ENCODE results near the gene SSX1. TPM values are rescaled to one million over a fixed set of nuclear protein-coding genes. Genes with fewer than 3 reads are reported as not detected.
"Not testable (repeated sequence)": the region's sequence is repeated elsewhere in the genome, so short reads cannot be mapped to it uniquely, and the experiment has no call there.

The SSX1 gene, protein sequence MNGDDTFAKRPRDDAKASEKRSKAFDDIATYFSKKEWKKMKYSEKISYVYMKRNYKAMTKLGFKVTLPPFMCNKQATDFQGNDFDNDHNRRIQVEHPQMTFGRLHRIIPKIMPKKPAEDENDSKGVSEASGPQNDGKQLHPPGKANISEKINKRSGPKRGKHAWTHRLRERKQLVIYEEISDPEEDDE
- total RNA-seq, result not detected

DNA sequence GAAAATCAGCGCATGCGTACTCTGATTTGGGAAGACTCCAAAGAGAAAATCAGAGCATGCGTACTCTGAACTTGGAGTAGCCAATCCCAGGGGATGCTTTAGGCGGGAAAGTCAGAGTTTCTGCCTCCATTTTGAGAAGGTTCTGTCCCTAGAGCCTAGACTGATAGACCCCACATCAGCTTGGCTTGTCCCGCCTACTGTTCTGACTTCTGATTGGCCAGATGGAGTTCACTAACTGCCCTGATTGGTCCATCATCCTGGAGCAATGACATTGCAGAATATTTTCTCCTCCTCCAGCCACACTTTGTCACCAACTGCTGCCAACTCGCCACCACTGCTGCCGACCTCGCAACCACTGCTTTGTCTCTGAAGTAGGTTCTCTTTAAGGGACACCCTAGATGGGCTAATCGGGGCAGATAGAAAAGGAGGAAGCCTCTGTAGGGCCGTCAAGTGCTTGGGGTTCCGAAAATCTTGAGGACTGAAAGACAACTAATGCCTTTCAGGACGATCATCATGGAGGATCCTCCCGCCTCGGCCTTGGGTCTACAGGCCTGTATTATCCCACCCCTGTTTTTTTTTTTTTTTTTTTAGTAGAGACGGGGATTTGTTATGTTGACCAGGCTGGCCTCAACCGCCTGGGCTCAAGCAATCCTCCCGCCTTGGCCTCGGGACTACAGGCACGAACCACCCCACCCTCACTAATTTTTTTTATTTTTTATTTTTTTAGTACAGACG, at the start of gene SSX1:
TSS of gene SSX1 (plus strand) at position 331 of the 735 bp plus-strand sequence. CDS start 1,850 bp downstream, outside the sequence.
- not testable (repeated sequence) for H3K27ac ChIP-seq; H3K4me1 ChIP-seq; H3K4me3 ChIP-seq; H3K27me3 ChIP-seq; DNase-seq (ENCODE audit: low spot score in 2 of 2); H3K36me3 ChIP-seq; H3K9me3 ChIP-seq
- WGBS, result 89% methylated on average over 20 of the region's 20 CpGs

GRCh38 chrX:48214341-48214740, 40.9 kb upstream of the SSX1 start:
- not testable (repeated sequence) for H3K27me3 ChIP-seq; DNase-seq (ENCODE audit: low spot score in 2 of 2); H3K4me3 ChIP-seq; H3K27ac ChIP-seq; H3K36me3 ChIP-seq; H3K9me3 ChIP-seq; H3K4me1 ChIP-seq
- WGBS, result 36% methylated on average over 4 of the region's 4 CpGs

- not testable (repeated sequence) for H3K9me3 ChIP-seq; H3K4me3 ChIP-seq; H3K4me1 ChIP-seq; H3K27me3 ChIP-seq; H3K36me3 ChIP-seq; H3K27ac ChIP-seq; DNase-seq (ENCODE audit: low spot score in 2 of 2)
- 87% methylated on average over 4 of the region's 4 CpGs for WGBS
Measured at GRCh38 chrX:48224196-48224595, 31.0 kb upstream of the SSX1 start.

- H3K36me3 ChIP-seq; H3K27ac ChIP-seq; H3K27me3 ChIP-seq; DNase-seq (ENCODE audit: low spot score in 2 of 2); H3K9me3 ChIP-seq; H3K4me3 ChIP-seq; H3K4me1 ChIP-seq: not testable (repeated sequence)
- WGBS, result 71% methylated on average over 6 of the region's 6 CpGs
Measured at GRCh38 chrX:48252945-48253344, 2.2 kb upstream of the SSX1 start.

GRCh38 chrX:48274365-48274764, 19.2 kb downstream of the SSX1 start:
- not testable (repeated sequence) for H3K36me3 ChIP-seq; H3K27me3 ChIP-seq; H3K4me1 ChIP-seq; H3K9me3 ChIP-seq; DNase-seq (ENCODE audit: low spot score in 2 of 2); H3K4me3 ChIP-seq; H3K27ac ChIP-seq

DNA sequence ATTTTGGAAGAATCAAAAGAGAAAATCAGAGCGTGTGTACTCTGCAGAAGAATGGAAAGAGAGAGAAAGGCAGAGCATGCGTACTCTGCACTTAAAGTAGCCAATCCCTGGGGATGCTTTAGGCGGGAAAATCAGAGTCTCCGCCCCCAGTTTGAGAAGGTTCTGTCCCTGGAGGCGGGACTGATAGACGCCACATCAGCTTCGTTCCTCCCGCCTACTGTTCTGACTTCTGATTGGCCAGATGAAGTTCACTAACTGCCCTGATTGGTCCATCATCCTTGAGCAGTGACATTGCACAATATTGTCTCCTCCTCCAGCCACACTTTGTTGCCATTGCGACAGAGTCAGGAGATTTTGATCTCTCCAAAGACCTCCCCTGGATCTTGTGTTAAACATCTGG, 23.8 kb downstream of the SSX1 start:
- H3K4me1 ChIP-seq, result no peaks in the 10 kb centered on the region
- no peak for TF ChIP-seq EP300 (IDR thresholded peaks at IDR 0.05)
- no peak for TF ChIP-seq POLR2A (IDR thresholded peaks at IDR 0.05)
- 69% methylated on average over 9 of the region's 9 CpGs for WGBS
- H3K9me3 ChIP-seq, result no peaks in the 10 kb centered on the region
- H3K36me3 ChIP-seq, result no peaks in the 10 kb centered on the region
- DNase-seq (ENCODE audit: low spot score in 2 of 2), result peak; percentile 62 to 73
- H3K4me3 ChIP-seq, result no peak overlapping the region
- H3K27ac ChIP-seq, result no peak overlapping the region
- no peaks in the 10 kb centered on the region for H3K27me3 ChIP-seq

GRCh38 chrX:48280729-48281128, 25.5 kb downstream of the SSX1 start:
- not testable (repeated sequence) for H3K9me3 ChIP-seq; H3K36me3 ChIP-seq; DNase-seq (ENCODE audit: low spot score in 2 of 2); H3K4me3 ChIP-seq; H3K4me1 ChIP-seq; H3K27me3 ChIP-seq; H3K27ac ChIP-seq
- WGBS, result 81% methylated on average over 3 of the region's 3 CpGs

DNA sequence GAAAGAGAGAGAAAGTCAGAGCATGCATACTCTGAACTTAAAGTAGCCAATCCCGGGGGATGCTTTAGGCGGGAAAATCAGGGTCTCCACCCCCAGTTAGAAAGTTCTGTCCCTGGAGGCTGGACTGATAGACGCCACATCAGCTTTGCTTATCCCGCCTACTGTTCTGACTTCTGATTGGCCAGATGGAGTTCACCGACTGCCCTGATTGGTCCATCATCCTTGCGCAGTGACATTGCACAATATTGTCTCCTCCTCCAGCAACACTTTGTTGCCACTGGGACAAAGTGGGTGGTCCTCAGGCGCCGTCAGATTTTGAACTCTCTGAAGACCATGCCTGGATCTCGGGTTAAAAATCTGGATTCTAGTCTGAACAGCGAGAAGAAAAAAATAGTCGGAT, 51.0 kb downstream of the SSX1 start:
- Histone ChIP-seq H3K27ac (no peak overlapping the region), H3K4me3 (no peak overlapping the region), H3K4me1 (no peaks in the 10 kb centered on the region), H3K27me3 (no peaks in the 10 kb centered on the region), H3K36me3 (no peaks in the 10 kb centered on the region), H3K9me3 (no peaks in the 10 kb centered on the region)
- TF ChIP-seq CTCF (IDR thresholded peaks at IDR 0.05), result no peak
- no peak for TF ChIP-seq EP300 (IDR thresholded peaks at IDR 0.05)
- DNase-seq (ENCODE audit: low spot score in 2 of 2), result no peak
- WGBS, result 84% methylated on average over 11 of the region's 11 CpGs

DNA sequence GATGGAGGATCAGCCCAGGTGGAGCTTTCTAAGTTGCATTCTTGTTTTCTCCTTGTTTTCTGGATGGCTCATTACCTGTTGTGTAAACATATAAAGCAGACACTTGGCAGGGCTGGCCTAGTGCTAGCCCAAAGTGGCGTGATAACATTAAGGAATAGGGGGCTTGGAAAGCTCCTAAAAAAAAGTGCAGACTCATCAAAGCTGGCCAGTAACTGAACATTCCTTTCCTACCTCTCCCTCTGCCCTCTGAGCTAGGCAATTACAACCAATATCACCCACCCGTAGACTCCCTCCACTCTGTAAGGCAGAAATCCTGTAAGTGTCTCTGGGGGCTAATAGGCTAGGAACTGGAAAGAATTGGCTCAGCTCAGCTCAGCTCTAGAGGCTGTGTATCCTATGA, 58.8 kb downstream of the SSX1 start:
- not testable (repeated sequence) for H3K4me3 ChIP-seq; H3K4me1 ChIP-seq; H3K27me3 ChIP-seq; H3K27ac ChIP-seq; H3K36me3 ChIP-seq; H3K9me3 ChIP-seq; DNase-seq (ENCODE audit: low spot score in 2 of 2)
- 71% methylated on average over 2 of the region's 2 CpGs for WGBS

Other genes with a start within 250 kb of the SSX1 start
- gene SPACA5, start 248.4 kb upstream of the SSX1 start, total RNA-seq, result not detected
- 1 to 10 TPM; 2.0 to 9.8 (median 3.6) TPM for gene ZNF630, start 183.8 kb upstream of the SSX1 start, total RNA-seq
- gene SPACA5B, start 124.8 kb upstream of the SSX1 start, total RNA-seq, result not detected
- not detected for gene SSX5, start 58.6 kb upstream of the SSX1 start, total RNA-seq
- gene SSX3, start 101.3 kb downstream of the SSX1 start, total RNA-seq, result not detected
- gene SSX4, start 128.1 kb downstream of the SSX1 start, total RNA-seq, result not detected
- gene SSX4B, start 156.6 kb downstream of the SSX1 start, total RNA-seq, result not detected
- 10 to 100 TPM; 24.2 to 63.0 (median 46.2) TPM for gene SLC38A5, start 214.9 kb downstream of the SSX1 start, total RNA-seq
- 10 to 100 TPM; 27.8 to 54.3 (median 47.9) TPM for gene FTSJ1, start 220.8 kb downstream of the SSX1 start, total RNA-seq

Data from suprapubic skin (tissue), 4 donors.